GM23338 (cell line): Measurements from ENCODE around the gene LPO.

ENCODE experiments used
- CREB1 ChIP-seq: fragments of 250-450 bp; sonication (Bioruptor Pico); IDR thresholded peaks from 2 replicates; pipeline ENCODE4 v1.5.0; 2020; ENCODE audit warnings: low read depth, mild to moderate bottlenecking, moderate library complexity
- CTCF ChIP-seq, 2 experiments: fragments of 200-600 bp in 1 of 2; sonication (generic) in 1 of 2; conservative IDR thresholded peaks; 2 replicates each; pipeline versions ENCODE4 v1.5.1 to v1.6.1; 2016 to 2017; ENCODE audit warnings: antibody characterized with exemption in 2 of 2, low read depth in 2 of 2, mild to moderate bottlenecking in 2 of 2, moderate library complexity in 1 of 2
- EZH2 ChIP-seq: fragments of 200-600 bp; sonication (generic); IDR thresholded peaks from one replicate; pipeline ENCODE4 v1.8.0; 2017; ENCODE audit warnings: antibody characterized with exemption, mild to moderate bottlenecking, low read depth; ENCODE audit not compliant: unreplicated experiment
- EZH2phosphoT487 ChIP-seq: fragments of 200-600 bp; sonication (generic); IDR thresholded peaks from one replicate; pipeline ENCODE4 v1.8.1; 2018; ENCODE audit warnings: antibody characterized with exemption; ENCODE audit not compliant: unreplicated experiment
- JUNB ChIP-seq: IDR thresholded peaks from one replicate; pipeline ENCODE4 v1.6.1; 2016; ENCODE audit warnings: antibody characterized with exemption; ENCODE audit not compliant: unreplicated experiment
- POLR2AphosphoS5 ChIP-seq: IDR thresholded peaks from 2 replicates; pipeline ENCODE4 v1.6.1; 2016; ENCODE audit warnings: antibody characterized with exemption, low read depth
- REST ChIP-seq: IDR thresholded peaks from one replicate; pipeline ENCODE4 v1.6.1; 2018; ENCODE audit warnings: antibody characterized with exemption; ENCODE audit not compliant: unreplicated experiment
- ZNF114 ChIP-seq: fragments of 250-450 bp; sonication (Bioruptor Pico); IDR thresholded peaks from 2 replicates; pipeline ENCODE4 v1.5.0; 2020; ENCODE audit warnings: mild to moderate bottlenecking, moderate library complexity

GRCh38 chr17:58291246-58291645 is 52.9 kb downstream of the LPO start:
- TF ChIP-seq CTCF (conservative IDR thresholded peaks at IDR 0.05; ENCODE audit: low read depth in 2 of 2) (no peak), REST (no peak), EZH2 (no peak), POLR2AphosphoS5 (no peak), EZH2phosphoT487 (no peak), JUNB (no peak), CREB1 (no peak), ZNF114 (CRISPR knock-in tag) (no peak)
